NCI-H1694 (cell line): ENCODE data around the gene APBB2.

ENCODE experiments used
- DNase-seq: peaks from one replicate; lab custom pipeline; 2025; lab: John Stamatoyannopoulos, UW

APBB2 gene

GRCh38 chr4:41189666-41190065 lies 24.7 kb downstream of the APBB2 start:
- DNase-seq, result no peak

GRCh38 chr4:41189076-41189475 lies 25.3 kb downstream of the APBB2 start:
- no peak for DNase-seq

GRCh38 chr4:41185614-41186592 lies 28.4 kb downstream of the APBB2 start:
- no peak for DNase-seq

GRCh38 chr4:41184009-41184408 lies 30.3 kb downstream of the APBB2 start:
- no peak for DNase-seq

GRCh38 chr4:41183021-41183553 lies 31.3 kb downstream of the APBB2 start:
- DNase-seq, result no peak

- DNase-seq, result no peak
These were observed 33.3 kb downstream of the APBB2 start for GRCh38 chr4:41181037-41181436.

- no peak for DNase-seq
These were observed 34.7 kb downstream of the APBB2 start for GRCh38 chr4:41179498-41180195.

- DNase-seq, result no peak
These were observed 35.7 kb downstream of the APBB2 start for GRCh38 chr4:41178372-41179370.

GRCh38 chr4:41177016-41177415 lies 37.3 kb downstream of the APBB2 start:
- no peak for DNase-seq

- no peak for DNase-seq
These were observed 38.0 kb downstream of the APBB2 start for GRCh38 chr4:41176340-41176739.

GRCh38 chr4:41175794-41176193 lies 38.5 kb downstream of the APBB2 start:
- no peak for DNase-seq

GRCh38 chr4:41174444-41174843 lies 39.9 kb downstream of the APBB2 start:
- DNase-seq, result no peak

- DNase-seq, result no peak
These were observed 41.6 kb downstream of the APBB2 start for GRCh38 chr4:41172786-41173185.

GRCh38 chr4:41169256-41169800 lies 45.0 kb downstream of the APBB2 start:
- no peak for DNase-seq

- no peak for DNase-seq
These were observed 47.2 kb downstream of the APBB2 start for GRCh38 chr4:41167191-41167590.

- DNase-seq, result no peak
These were observed 49.9 kb downstream of the APBB2 start for GRCh38 chr4:41164405-41164804.

- DNase-seq, result no peak
These were observed 53.0 kb downstream of the APBB2 start for GRCh38 chr4:41161355-41161754.

GRCh38 chr4:41160856-41161255 lies 53.5 kb downstream of the APBB2 start:
- no peak for DNase-seq

GRCh38 chr4:41160012-41160789 lies 54.1 kb downstream of the APBB2 start:
- DNase-seq, result no peak

- DNase-seq, result no peak
These were observed 55.6 kb downstream of the APBB2 start for GRCh38 chr4:41158756-41159155.

GRCh38 chr4:41158274-41158673 lies 56.1 kb downstream of the APBB2 start:
- no peak for DNase-seq
